ENCODE data around the gene NUB1.

Gene NUB1

GRCh38 chr7:151404216-151405011 is 62.8 kb downstream of the NUB1 start:
- no peak for DNase-seq (ENCODE audit: low spot score)

DNA sequence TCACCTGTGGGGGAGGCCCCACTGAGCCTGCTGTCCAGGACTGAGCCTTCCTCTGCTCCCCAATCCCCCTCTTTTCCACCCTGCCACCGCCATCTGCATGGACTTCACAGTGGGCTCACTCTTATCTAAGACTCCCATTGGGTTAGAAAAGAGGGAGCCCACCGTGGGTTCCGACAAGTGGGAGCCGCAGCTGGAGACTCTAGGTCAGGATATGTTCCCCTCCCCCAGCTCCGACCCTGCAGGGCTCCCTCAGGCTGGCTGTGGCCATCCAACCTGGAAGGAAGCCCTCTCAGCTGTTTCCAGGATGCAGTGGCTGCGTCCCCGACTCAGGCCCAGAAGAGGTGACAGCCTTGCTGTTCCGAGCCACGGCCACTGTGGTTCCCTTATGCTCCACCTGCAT is 63.4 kb downstream of the NUB1 start:
- DNase-seq (ENCODE audit: low spot score) = no peak

- no peak for DNase-seq (ENCODE audit: low spot score)
Observed at GRCh38 chr7:151405588-151405987, 64.0 kb downstream of the NUB1 start.

- no peak for DNase-seq (ENCODE audit: low spot score)
Observed at GRCh38 chr7:151406051-151406875, 64.7 kb downstream of the NUB1 start.

- DNase-seq (ENCODE audit: low spot score) = no peak
Observed at GRCh38 chr7:151406886-151407583, 65.4 kb downstream of the NUB1 start.

GRCh38 chr7:151408498-151408838 is 66.9 kb downstream of the NUB1 start:
- no peak for DNase-seq (ENCODE audit: low spot score)

- DNase-seq (ENCODE audit: low spot score) = no peak
Observed at GRCh38 chr7:151408839-151409666, 67.4 kb downstream of the NUB1 start.

- DNase-seq (ENCODE audit: low spot score) = no peak
Observed at GRCh38 chr7:151409667-151410404, 68.2 kb downstream of the NUB1 start, which contains the start of gene WDR86. Gene WDR86 (minus strand): TSS chr7:151410038. CDS start chr7:151409589, 449 bp downstream.

DNA sequence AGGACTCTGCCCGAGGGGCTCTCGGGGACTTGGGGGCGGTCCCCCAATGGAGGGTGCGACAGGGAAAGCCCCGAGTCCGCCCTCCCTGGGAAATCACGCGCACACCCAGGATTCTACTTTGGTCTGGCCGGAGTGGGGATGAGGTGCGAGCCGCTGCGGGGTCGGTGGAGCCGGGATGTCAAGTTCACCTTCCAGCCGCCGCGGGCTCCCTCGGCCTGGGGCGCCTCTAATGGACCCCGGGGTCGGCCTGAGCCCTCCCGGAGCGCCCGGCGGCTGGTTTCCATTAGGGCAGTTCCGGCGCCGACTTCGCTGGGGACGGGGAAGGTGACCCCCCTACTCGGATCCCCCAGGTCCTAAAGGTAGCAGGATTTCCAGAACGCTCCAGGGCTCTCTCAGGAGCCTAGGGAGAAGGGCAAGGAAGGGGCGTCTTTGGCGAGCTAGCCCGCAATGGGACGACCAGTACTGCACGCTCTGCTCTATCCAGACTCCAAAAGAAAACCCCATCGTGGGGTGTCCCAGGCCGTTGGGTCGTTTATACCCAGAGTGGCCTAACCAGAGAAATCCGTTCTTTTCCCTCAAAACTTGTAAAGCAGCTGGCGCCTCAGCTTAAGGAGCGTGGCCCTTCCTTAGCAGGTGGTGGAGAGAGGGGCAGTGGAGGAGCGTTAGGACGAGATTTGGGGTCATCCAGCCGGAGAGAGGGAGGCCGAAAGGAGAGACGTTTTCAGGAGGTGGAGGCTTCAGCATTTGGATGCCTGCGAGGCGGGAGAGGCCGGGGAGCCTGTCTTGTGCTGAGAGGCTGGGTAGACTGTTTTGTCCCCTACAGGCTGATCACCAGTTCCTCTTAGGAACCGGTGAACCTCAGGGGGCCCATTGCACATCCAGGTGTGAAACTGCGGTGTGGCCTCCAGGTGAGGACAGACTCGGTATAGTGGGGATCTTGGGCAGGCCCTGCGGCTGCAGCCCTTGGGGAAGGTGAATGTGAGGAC is 69.1 kb downstream of the NUB1 start:
- no peak for DNase-seq (ENCODE audit: low spot score)

GRCh38 chr7:151411551-151411950 is 69.9 kb downstream of the NUB1 start:
- DNase-seq (ENCODE audit: low spot score) = no peak

DNA sequence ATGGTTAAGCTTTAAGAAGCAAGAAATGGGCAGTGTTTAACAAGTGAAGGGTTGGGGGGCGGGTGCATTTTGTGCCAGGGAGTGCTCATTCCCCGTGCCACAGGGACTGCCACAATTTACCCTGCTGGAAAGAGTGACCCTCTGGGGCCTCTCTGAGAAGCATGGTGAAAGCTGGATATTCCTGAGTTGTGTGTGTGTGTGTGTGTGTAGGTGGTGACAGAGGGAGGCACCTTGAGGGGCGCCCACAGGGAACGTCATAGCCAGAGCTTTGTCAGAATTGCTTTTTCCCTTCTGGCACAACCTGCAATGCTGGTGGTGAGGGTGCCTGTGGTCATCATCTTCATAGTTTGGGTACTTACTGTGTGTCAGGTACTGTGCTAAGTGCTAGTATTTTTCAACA is 70.7 kb downstream of the NUB1 start:
- no peak for DNase-seq (ENCODE audit: low spot score)

- DNase-seq (ENCODE audit: low spot score) = no peak
Observed at GRCh38 chr7:151413241-151413640, 71.6 kb downstream of the NUB1 start.

- DNase-seq (ENCODE audit: low spot score) = no peak
Observed at GRCh38 chr7:151415375-151416105, 73.9 kb downstream of the NUB1 start.

DNA sequence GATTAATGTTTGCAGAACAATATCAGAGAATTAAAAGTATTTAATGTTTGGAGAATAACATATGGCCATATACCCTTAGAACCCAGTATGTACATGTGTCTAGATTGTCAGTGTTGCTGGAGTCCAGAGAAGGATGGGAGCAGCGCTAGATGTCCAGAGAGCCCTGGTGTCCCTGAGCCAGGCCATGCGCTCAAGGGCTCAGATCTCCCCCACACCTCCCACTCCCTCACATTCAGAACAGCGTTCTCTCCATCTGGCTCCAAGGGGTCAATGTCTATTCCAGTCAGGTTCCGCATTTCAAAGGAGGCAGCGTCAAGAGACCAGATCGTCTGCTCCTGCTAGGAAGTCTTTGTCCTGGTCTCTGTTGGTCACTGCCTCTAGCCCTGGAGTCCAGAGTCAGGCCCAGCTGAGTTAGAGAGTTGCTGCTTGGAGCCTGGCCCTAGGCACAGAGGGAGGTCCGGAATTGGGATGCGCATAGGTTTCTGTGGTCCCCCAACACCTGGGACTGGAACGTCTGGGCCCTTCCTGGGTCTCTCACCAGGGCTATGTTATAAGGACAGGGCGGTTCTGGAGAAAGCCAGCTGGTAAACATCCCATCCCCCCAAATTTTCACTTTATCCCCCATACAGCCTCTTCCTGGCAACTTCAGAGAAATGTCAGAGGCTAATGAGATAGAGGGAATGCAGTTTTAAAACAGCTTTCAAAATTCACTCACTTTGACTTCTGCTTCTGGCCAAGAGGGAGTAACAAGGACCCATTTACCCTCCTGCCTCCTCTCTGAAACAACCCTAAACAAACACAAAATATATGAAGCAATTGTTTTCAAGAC is 74.7 kb downstream of the NUB1 start:
- no peak for DNase-seq (ENCODE audit: low spot score)

DNA sequence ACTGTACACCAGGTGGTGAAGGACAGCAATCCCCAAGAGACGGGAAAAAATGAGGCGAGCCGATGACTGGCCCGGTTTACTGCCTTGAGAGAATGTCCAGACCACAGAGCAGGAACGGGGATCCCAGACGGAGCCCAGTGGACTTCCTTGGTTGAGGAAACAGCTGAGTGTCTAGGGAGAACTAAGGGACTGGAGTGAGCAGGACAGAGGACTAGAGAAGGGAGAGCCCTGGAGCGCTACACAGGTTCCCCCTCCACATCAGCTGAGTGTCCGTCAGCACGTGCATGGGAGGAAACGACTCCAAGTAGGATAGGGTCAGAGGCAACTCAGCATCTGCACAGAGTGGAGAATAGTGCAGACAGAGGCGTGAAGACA is 75.3 kb downstream of the NUB1 start:
- no peak for DNase-seq (ENCODE audit: low spot score)

DNA sequence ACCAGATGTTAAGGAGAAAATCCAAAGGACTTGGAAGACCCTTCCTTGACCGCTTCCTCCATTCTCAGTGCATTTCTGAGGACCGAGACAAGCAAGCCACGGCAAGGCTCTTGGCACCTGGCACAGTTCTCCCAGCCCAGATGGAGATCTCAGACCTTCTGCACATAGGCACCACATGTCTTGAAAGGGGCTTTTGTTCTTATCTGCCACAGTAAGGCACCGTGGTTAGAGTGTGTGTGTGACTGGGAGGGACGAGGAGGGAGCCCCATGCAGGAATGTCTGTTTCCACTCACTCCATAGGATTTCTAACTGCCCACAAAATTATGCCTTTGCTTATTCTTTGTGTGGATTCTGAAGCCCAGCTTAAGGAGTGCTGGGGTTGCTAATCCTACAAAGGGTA is 78.5 kb downstream of the NUB1 start:
- no peak for DNase-seq (ENCODE audit: low spot score)

DNA sequence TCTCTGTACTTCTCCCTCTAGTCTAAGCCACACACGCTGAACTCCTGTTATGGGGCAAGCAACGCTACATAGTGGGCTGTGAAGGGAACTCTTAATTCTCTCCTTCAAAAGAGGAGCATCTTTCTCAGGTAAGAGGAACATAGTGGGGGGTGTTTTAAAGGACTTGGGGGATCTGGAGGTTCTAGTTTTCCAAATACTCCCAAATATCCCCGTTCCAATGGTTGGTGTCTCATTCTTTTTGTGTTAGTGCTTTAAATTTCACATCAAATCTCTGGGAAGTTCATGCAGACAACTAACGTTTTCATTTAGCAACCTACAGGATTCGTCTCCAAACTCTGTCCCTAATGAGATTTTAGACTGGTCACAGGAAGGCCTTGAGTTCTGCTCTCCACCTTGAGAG is 80.6 kb downstream of the NUB1 start:
- DNase-seq (ENCODE audit: low spot score) = no peak

- DNase-seq (ENCODE audit: low spot score) = no peak
Observed at GRCh38 chr7:151423226-151423625, 81.6 kb downstream of the NUB1 start.

Data from Ammon's horn (tissue), 1 donor.